SK-N-SH (cell line): Measurements from ENCODE around the gene ZNF74.

Source experiments
- EP300 ChIP-seq, 2 experiments: IDR thresholded peaks; 2 replicates each; pipeline versions ENCODE4 v1.4.0 to v1.6.1; 2012; ENCODE audit warnings: borderline replicate concordance in 1 of 2, low read depth in 1 of 2, low read length in 1 of 2
- EZH2phosphoT487 ChIP-seq: fragments of 200-600 bp; sonication (generic); IDR thresholded peaks from 2 replicates; pipeline ENCODE4 v1.6.1; 2017; ENCODE audit warnings: low read depth, mixed run types, mild to moderate bottlenecking, antibody characterized with exemption, moderate library complexity, borderline replicate concordance
- FOXM1 ChIP-seq: IDR thresholded peaks from 2 replicates; pipeline ENCODE4 v1.4.0; 2012; ENCODE audit warnings: low read depth, mild to moderate bottlenecking
- JUND ChIP-seq: IDR thresholded peaks from 2 replicates; pipeline ENCODE4 v1.4.0; 2012
- POLR2AphosphoS5 ChIP-seq: IDR thresholded peaks from 2 replicates; pipeline ENCODE4 v1.6.1; 2012; ENCODE audit warnings: low read depth, low read length
- TCF12 ChIP-seq: IDR thresholded peaks from 2 replicates; pipeline ENCODE4 v1.4.0; 2012
- ZBTB33 ChIP-seq: IDR thresholded peaks from 2 replicates; pipeline ENCODE4 v1.4.0; 2012; ENCODE audit warnings: low read depth, borderline replicate concordance
- TF ChIP-seq, protein P1 (sequence below): fragments of 150-350 bp; IDR thresholded peaks from 2 replicates; pipeline ENCODE4 v1.6.1; 2017; ENCODE audit warnings: antibody characterized with exemption, low read length, low read depth, borderline replicate concordance
- TF ChIP-seq, protein P2 (sequence below): IDR thresholded peaks from 2 replicates; pipeline ENCODE4 v1.4.0; 2012; ENCODE audit warnings: low read depth
- TF ChIP-seq, protein P3 (sequence below): fragments of 200-600 bp; sonication (generic); IDR thresholded peaks from 2 replicates; pipeline ENCODE4 v1.6.1; 2017; ENCODE audit warnings: antibody characterized with exemption, mild to moderate bottlenecking, moderate library complexity
- TF ChIP-seq, protein P4 (sequence below): IDR thresholded peaks from 2 replicates; pipeline ENCODE4 v1.6.1; 2012; ENCODE audit warnings: mild to moderate bottlenecking, low read depth, low read length, moderate library complexity

DNA sequence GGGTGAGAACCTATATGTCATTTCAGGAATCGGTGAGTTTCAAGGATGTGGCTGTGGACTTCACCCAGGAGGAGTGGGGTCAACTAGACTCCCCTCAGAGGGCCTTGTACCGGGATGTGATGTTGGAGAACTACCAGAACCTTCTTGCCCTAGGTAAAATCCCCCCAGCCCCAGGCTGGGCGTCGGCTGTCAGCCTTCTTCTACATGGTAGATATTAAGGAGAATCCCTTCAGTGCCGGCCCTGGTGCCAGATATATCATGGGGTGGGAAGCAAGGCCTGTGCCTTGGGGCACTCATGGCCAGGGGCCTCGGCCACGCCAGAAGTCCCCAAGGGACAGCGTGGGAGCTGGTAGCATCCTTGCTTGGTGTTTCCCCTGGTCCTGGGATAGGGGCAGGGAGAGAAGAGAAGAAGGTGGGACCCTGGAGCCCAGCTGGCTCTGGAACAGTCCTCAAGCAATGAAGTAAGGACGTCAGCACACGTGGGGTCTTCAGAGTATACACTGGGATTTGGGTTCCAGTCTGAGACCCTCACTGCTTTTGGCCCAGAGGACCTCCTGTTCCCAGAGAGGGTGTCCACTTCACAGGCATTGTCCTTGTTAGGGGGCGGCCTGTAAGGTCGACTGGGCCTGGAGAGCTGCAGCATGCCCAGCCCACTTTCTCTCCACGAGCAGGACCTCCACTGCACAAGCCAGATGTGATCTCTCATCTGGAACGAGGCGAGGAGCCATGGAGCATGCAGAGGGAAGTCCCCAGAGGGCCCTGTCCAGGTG, 6.8 kb downstream of the ZNF74 start:
- TF ChIP-seq POLR2AphosphoS5 (no peak), EZH2phosphoT487 (no peak), ZBTB33 (no peak), JUND (no peak), FOXM1 (no peak), TCF12 (no peak), EP300 (IDR thresholded peaks at IDR 0.05; ENCODE audit: borderline replicate concordance in 1 of 2, low read depth in 1 of 2, low read length in 1 of 2) (no peak)
- TF ChIP-seq, protein P1, sequence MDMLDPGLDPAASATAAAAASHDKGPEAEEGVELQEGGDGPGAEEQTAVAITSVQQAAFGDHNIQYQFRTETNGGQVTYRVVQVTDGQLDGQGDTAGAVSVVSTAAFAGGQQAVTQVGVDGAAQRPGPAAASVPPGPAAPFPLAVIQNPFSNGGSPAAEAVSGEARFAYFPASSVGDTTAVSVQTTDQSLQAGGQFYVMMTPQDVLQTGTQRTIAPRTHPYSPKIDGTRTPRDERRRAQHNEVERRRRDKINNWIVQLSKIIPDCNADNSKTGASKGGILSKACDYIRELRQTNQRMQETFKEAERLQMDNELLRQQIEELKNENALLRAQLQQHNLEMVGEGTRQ: no peak
- TF ChIP-seq, protein P2, sequence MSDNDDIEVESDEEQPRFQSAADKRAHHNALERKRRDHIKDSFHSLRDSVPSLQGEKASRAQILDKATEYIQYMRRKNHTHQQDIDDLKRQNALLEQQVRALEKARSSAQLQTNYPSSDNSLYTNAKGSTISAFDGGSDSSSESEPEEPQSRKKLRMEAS: no peak
- TF ChIP-seq, protein P3, sequence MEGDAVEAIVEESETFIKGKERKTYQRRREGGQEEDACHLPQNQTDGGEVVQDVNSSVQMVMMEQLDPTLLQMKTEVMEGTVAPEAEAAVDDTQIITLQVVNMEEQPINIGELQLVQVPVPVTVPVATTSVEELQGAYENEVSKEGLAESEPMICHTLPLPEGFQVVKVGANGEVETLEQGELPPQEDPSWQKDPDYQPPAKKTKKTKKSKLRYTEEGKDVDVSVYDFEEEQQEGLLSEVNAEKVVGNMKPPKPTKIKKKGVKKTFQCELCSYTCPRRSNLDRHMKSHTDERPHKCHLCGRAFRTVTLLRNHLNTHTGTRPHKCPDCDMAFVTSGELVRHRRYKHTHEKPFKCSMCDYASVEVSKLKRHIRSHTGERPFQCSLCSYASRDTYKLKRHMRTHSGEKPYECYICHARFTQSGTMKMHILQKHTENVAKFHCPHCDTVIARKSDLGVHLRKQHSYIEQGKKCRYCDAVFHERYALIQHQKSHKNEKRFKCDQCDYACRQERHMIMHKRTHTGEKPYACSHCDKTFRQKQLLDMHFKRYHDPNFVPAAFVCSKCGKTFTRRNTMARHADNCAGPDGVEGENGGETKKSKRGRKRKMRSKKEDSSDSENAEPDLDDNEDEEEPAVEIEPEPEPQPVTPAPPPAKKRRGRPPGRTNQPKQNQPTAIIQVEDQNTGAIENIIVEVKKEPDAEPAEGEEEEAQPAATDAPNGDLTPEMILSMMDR: no peak
- TF ChIP-seq, protein P4, sequence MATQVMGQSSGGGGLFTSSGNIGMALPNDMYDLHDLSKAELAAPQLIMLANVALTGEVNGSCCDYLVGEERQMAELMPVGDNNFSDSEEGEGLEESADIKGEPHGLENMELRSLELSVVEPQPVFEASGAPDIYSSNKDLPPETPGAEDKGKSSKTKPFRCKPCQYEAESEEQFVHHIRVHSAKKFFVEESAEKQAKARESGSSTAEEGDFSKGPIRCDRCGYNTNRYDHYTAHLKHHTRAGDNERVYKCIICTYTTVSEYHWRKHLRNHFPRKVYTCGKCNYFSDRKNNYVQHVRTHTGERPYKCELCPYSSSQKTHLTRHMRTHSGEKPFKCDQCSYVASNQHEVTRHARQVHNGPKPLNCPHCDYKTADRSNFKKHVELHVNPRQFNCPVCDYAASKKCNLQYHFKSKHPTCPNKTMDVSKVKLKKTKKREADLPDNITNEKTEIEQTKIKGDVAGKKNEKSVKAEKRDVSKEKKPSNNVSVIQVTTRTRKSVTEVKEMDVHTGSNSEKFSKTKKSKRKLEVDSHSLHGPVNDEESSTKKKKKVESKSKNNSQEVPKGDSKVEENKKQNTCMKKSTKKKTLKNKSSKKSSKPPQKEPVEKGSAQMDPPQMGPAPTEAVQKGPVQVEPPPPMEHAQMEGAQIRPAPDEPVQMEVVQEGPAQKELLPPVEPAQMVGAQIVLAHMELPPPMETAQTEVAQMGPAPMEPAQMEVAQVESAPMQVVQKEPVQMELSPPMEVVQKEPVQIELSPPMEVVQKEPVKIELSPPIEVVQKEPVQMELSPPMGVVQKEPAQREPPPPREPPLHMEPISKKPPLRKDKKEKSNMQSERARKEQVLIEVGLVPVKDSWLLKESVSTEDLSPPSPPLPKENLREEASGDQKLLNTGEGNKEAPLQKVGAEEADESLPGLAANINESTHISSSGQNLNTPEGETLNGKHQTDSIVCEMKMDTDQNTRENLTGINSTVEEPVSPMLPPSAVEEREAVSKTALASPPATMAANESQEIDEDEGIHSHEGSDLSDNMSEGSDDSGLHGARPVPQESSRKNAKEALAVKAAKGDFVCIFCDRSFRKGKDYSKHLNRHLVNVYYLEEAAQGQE: no peak
